ENCODE results near the gene NAA15. TPM values are rescaled to one million over a fixed set of nuclear protein-coding genes. Genes with fewer than 3 reads are reported as not detected.
"Not testable (repeated sequence)": the region's sequence is repeated elsewhere in the genome, so short reads cannot be mapped to it uniquely, and the experiment has no call there.

Gene NAA15
- total RNA-seq, 1 donor from 2014 or later = 11.3 TPM

GRCh38 chr4:139443661-139444060, 142.4 kb downstream of the NAA15 start:
- ATAC-seq (no peak), DNase-seq (ENCODE audit: low spot score) (no peak)

DNA sequence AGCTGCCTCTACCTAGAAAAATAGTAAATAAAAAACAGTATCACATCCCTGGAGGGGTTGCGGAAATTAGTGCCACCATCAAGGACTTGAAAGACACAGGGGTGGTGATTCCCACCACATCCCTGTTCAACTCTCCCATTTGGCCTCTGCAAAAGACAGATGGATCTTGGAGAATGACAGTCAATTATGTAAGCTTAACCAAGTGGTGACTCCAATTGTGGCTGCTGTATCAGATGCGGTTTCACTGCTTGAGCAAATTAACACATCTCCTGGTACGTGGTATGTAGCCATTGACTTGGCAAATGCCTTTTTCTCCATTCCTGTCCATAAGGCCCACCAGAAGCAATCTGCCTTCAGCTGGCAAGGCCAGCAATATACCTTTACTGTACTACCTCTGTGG, 143.6 kb downstream of the NAA15 start:
- not testable (repeated sequence) for ATAC-seq; DNase-seq (ENCODE audit: low spot score)

- ATAC-seq = peak; percentile 26
- DNase-seq (ENCODE audit: low spot score) = not testable (repeated sequence)
These were observed 145.8 kb downstream of the NAA15 start for GRCh38 chr4:139447078-139447477.

DNA sequence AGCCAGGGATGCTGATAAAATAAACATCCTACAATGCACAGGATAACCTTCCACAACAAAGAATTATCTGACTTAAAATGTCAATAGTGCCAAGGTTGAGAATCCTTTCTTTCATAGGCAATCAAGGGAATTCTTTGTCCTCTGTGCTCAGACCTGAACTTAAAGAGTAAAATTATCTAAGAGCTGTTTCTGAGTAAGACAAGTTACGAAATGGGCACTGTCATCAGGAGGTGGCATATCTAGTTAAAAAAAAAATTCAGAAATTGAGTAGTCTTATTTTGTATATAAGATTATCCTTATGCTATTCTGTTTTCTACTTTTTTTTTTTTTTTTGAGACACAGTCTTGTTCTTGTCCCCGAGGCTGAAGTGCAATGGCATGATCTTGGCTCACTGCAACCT, 149.3 kb downstream of the NAA15 start:
- DNase-seq (ENCODE audit: low spot score) (no peak), ATAC-seq (no peak)

- ATAC-seq (no peak), DNase-seq (ENCODE audit: low spot score) (no peak)
These were observed 150.7 kb downstream of the NAA15 start for GRCh38 chr4:139451997-139452396.

- DNase-seq (ENCODE audit: low spot score) = peak; percentile 81
- peak; percentile 55 for ATAC-seq
These were observed 151.7 kb downstream of the NAA15 start for GRCh38 chr4:139453041-139453370.

DNA sequence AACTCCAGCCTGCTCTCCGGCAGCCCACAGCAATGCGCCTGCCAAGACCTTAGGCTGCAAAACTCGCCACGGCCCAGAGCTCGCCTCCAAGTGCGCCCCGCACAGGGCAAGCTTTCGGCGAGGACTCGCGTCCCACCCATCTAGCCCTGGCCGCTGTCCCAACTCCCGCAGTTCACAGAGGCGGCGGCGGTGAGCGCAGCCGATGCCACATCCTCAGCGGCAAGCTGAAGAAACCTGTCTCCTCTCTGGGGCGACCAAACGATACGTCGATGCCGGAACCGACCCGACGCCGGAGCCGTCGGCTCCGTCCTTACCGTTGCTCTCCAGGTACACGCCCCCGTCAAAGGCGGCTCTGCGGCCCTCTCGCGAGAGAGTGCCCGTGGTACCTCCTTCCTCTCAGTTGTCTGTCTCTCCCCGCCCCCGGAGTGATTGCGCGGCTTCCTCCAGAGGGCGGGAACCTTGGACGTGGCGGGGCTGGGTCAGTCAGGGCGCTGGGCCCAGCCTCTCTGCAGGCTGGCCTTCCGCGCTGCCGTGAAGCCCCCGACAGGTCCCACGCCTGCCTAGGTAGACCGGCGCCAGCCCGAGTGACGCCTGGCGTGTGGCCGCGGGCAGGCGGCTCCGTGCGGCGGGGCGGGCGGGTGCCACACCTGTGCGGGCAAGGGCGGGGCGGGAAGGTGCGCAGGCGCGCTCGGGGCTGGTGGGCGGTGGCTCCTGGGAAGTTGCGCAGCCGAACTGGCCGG, 152.2 kb downstream of the NAA15 start:
- peak; percentile 98 for DNase-seq (ENCODE audit: low spot score)
- peak; percentile 84 for ATAC-seq

GRCh38 chr4:139454111-139455045, 153.1 kb downstream of the NAA15 start, which contains the start of gene RAB33B:
Gene RAB33B (plus strand): TSS chr4:139454121. CDS start chr4:139454196, 75 bp downstream.
- no peak for ATAC-seq

GRCh38 chr4:139455126-139455538, 153.8 kb downstream of the NAA15 start:
- ATAC-seq (no peak), DNase-seq (ENCODE audit: low spot score) (no peak)

More at GRCh38 chr4:139454111-139455045, 153.1 kb downstream of the NAA15 start, which contains the start of gene RAB33B:
- no peak for DNase-seq (ENCODE audit: low spot score)

DNA sequence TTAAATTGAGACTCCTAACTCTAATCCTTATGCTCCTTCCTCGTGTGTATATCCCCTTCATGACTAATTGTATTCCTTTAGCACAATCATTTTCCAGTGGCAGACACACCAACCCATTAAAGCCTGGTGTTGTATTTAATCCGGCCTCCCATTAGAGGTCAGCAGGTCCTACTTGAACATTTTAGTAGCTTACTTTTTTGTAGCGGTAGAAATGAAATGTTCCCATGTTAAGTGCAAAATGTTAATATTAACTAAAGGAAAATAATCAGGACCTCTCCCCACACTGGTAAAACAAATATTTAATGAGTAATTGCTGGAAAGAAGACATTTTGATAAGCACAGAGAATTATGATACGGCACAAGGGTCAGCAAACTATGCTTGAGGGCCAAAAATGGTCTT, 156.0 kb downstream of the NAA15 start:
- DNase-seq (ENCODE audit: low spot score) (no peak), ATAC-seq (peak; percentile 28)

- no peak for DNase-seq (ENCODE audit: low spot score)
- no peak for ATAC-seq
These were observed 157.2 kb downstream of the NAA15 start for GRCh38 chr4:139458543-139458942.

DNA sequence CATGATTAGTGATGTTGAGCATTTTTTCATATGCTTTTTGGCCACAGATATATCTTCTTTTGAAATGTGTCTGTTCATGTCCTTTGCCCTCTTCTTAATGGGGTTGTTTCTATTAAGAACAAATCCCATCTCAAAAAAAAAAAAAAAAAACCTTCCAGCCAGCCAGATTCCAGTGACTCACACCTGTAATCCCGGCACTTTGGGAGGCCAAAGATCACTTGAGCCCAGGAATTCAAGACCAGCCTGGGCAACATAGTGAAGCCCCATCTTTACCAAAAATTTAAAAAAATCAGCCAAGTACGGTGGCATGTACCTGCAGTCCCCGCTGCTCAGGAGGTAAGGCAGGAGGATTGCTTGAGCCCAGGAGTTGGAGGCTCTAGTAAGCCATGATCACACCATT, 157.7 kb downstream of the NAA15 start:
- ATAC-seq (peak; percentile 39), DNase-seq (ENCODE audit: low spot score) (peak; percentile 65)

DNA sequence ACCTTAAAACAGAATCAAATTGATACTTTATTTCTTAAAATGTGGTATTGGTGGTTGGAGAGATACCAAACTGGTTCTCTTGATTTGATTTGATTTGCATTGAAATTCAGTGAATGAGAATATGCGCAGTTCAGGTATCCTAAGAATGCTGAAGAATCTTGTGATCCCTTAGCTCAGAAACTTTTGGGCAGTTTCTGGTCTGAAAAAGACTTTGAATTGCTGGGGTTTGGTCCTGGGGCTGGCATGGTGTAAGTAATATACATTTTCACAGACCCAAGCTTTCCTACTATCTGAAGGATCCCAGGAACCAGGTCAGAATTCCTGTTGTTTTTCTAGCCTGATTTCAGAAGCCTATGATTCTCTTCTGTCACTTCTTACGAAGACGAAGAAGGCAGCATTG, 159.3 kb downstream of the NAA15 start:
- DNase-seq (ENCODE audit: low spot score) = no peak

GRCh38 chr4:139461022-139461628, 159.8 kb downstream of the NAA15 start:
- DNase-seq (ENCODE audit: low spot score) (no peak), ATAC-seq (no peak)

More for the DNA sequence above, 159.3 kb downstream of the NAA15 start:
- no peak for ATAC-seq

DNA sequence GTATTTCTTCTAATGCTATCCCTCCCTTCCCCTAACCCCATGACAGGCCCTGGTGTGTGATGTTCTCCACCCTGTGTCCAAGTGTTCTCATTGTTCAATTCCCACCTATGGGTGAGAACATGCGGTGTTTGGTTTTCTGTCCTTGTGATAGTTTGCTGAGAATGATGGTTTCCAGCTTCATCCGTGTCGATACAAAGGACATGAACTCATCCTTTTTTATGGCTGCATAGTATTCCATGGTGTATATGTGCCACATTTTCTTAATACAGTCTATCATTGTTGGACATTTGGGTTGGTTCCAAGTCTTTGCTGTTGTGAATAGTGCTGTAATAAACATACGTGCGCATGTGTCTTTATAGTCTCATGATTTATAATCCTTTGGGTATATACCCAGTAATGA, 163.2 kb downstream of the NAA15 start:
- DNase-seq (ENCODE audit: low spot score); ATAC-seq: not testable (repeated sequence)

DNA sequence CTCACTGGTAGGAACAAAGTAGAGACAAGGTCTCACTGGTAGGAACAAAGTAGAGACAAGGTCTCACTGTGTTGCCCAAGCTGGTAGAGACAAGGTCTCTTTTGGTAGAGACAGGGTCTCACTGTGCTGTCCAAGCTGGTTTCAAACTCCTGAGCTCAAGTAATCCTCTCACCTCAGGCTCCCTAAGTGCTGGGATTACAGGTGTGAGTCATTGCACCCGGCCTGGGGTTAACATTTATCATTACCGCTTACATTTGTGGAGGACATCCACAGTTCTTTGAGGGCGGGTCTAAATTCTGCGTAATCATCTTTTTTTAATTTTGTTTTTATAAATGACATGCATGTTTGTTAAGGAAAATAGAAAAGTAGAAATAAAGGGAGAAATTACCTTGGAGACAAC, 164.6 kb downstream of the NAA15 start:
- DNase-seq (ENCODE audit: low spot score) (no peak), ATAC-seq (no peak)

GRCh38 chr4:139468756-139469155, 167.5 kb downstream of the NAA15 start:
- DNase-seq (ENCODE audit: low spot score); ATAC-seq: not testable (repeated sequence)

DNA sequence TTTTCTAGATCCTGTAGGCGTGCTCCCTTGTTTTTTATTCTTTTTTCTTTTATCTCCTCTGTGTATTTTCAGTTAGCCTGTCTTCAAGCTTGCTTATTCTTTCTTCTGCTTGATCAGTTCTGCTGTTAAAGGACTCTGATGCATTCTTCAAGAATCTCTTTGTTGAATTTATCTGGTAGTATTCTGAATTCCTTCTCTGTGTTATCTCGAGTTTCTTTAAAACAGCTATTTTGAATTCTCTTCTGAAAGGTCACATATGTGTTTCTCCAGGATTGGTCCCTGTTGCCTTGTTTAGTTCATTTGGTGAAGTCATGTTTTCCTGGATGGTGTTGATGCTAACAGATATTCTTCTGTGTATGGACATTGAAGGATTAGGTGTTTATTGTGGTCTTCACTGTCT, 167.9 kb downstream of the NAA15 start:
- ATAC-seq = no peak

More for the DNA sequence above, 167.9 kb downstream of the NAA15 start:
- DNase-seq (ENCODE audit: low spot score) = no peak

All from left lobe of liver (tissue), 2 donors.